GM21737 (cell line): ENCODE data around the gene ZFAND3.

ENCODE experiments used
- ATAC-seq: cut with Tn5 transposase; IDR thresholded peaks from one replicate; pipeline ENCODE4 v1.9.1; 2021; ENCODE audit warnings: mild to moderate bottlenecking, moderate library complexity; ENCODE audit not compliant: unreplicated experiment

ZFAND3 gene

DNA sequence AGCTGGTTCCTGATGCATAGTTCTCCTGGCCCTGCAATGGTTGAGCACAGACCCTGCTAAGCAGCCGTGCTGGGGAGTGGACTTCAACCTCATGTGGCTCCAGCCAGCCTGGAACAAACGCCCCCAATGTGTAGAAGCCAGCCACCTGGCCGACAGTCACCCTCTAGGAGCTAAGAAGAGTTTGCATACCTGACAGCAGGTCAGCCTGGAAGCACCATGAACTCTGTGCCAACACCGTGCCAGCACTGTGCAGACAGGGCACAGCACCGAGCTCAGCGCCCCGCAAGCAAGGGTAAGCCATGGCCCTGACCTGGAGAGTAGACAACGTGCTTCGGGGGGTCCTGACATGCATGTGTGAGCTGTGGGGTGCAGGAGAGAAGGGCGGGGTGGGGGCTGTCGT is 356.3 kb downstream of the ZFAND3 start:
- no peak for ATAC-seq

- no peak for ATAC-seq
These were observed 357.5 kb downstream of the ZFAND3 start for GRCh38 chr6:38176797-38177751.

GRCh38 chr6:38177882-38178583 is 358.5 kb downstream of the ZFAND3 start:
- ATAC-seq: no peak

DNA sequence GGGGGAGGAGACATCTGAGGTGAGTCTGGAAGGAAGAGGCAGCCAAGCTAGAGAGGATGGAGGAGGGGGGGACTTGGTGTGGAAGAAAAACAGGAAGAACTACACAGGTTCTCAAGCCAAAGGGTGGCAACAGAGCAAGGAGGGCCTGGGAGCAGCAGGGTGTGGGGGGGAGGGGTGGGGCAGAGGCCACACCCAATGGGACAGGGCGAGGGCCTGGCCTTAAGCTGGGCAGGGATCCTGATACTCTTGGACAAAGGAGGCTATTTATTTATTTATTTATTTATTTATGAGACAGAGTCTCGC is 359.0 kb downstream of the ZFAND3 start:
- no peak for ATAC-seq

DNA sequence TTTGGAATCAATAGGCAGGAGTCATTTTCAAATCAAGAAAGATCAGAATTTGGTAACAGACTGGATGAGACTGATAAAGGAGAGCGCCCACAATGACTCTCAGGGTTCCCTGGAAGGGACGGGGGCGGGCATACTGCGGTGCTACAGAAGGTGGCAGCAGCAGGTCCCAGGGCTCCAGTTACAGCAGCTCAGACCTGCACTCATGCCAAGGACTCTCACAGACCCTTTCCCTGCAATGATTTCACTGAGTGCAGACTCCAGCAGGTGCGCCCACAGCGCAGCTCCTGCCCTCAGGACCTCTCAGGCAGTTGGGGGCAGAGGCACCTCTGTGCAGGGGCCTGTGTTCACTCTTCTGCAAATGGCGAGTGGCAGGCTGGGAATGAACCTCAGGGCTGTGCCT is 359.8 kb downstream of the ZFAND3 start:
- ATAC-seq: no peak

DNA sequence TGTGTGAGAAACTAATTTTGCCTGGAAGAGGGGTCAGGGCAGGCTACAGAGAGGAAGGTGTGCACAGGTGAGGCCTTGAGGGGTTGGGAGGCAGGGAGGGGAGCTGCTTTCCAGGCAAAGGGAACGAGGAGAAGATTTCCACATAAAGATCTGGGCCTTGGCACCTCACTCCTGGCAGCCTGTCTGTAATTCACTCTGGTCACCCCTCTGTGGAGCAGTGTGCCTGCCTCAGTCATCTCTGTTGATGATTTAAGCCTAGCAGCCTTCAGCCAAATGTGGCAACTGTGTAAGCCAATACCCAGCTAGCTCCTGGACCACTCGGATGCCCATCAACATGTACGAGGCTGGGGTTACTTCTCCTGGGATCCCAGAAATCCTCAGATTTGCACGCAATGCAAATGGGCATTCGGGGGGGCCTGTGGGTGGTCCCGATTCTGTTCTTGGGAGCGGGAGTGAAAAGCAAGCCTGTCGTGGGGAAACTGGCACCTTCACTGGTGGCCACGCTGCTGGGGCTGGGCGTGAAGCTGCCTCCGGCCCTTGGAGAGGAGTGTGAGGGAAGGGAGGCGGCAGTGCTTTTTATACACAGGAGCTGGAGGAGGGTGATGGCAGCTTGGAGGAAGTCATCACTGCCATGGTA is 360.4 kb downstream of the ZFAND3 start:
- no peak for ATAC-seq

DNA sequence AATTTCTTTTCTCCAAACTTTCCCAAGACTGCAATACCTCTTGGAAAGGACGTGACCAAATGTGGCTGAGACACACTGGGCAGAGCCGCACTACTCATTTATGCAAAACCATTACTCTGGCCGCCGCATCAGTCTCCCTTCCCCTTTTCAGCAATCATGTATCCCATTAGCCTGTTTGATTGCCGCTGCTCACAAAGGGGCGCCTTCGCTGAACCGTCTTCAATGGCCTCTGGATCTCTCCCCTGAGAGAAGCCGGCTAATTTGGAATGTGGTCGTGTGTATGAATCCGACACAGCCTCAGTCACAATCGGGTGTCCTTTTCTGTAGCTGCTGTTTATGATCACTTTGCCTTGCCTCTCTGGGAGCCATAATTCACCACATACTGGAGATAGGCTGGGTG is 361.1 kb downstream of the ZFAND3 start:
- ATAC-seq: no peak

GRCh38 chr6:38182426-38182825 is 362.9 kb downstream of the ZFAND3 start:
- ATAC-seq: no peak

DNA sequence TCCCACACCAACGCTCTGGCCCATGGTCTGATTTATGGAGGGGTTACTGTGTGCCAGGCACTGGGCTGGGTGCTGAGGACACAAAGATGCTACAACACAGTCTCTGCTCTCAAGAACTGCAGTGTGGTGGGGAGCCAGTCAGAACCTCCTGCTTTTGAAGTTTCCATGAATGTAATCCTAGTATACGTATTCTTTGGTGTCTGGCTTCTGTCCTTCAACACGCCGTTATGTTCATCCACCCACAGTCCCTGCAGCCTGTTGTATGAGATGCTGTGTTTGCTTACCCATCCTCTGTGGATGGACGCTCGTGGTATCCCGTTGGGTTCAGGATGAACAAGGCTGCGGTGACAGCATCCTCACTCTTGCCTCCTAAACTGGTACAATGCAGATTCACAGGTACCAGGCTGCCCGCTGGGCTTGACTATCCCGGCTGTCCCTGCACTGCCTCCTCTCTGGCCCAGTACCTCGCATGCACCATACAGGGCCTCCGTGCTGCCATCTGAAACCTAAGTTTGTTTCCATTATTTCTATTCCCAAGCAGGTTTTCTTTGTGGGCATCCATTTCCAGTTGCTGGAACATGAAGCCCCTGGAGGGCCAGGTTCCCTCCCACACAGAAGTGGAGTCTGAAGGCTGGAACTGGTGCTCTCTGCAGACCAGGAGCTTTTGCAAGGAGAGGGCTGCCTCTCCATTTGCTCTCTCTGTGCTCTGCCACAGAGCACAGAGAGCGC is 364.5 kb downstream of the ZFAND3 start:
- ATAC-seq: no peak

GRCh38 chr6:38184585-38185080 is 365.1 kb downstream of the ZFAND3 start:
- no peak for ATAC-seq

- ATAC-seq: no peak
These were observed 365.7 kb downstream of the ZFAND3 start for GRCh38 chr6:38185244-38185643.

GRCh38 chr6:38185752-38186151 is 366.2 kb downstream of the ZFAND3 start:
- no peak for ATAC-seq

- ATAC-seq: no peak
These were observed 367.8 kb downstream of the ZFAND3 start for GRCh38 chr6:38187325-38187724.

DNA sequence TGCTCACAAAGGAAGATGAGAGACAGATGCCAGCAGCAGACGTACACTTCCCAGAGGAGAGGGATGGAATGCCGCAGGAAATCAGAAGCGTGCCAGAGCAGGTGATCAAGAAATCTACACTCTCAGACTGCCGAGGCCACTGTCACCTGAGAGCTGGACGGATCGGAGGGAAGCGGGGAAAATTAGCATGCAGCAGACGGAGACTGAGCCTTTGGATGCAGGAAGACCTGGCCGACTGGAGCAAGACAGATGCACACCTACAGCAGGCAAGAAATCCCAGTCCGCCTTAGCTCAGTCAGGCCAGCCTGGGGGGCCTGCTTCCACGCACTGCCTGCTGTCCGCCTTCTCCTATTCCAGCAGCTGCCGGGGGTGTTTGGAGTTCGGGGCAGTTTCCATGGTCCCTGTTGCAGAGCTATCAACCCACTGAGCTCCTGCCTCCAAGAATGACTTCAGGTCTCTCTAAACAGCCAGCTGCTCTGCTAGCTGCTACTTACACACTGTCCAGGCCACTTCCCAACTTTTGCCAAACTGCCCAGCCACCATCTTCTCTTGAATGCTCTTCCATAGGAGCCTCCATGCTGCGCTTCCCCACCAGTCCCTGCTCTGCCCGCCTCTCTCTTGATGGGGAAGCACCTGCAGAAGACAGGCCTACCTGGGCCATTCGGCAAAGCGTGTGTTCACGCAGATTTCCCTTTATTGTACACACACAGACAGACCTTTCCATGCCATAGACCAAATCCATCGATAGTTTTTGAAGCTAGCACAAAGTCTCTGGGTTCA is 368.5 kb downstream of the ZFAND3 start:
- ATAC-seq: no peak

GRCh38 chr6:38188677-38189335 is 369.3 kb downstream of the ZFAND3 start:
- no peak for ATAC-seq

DNA sequence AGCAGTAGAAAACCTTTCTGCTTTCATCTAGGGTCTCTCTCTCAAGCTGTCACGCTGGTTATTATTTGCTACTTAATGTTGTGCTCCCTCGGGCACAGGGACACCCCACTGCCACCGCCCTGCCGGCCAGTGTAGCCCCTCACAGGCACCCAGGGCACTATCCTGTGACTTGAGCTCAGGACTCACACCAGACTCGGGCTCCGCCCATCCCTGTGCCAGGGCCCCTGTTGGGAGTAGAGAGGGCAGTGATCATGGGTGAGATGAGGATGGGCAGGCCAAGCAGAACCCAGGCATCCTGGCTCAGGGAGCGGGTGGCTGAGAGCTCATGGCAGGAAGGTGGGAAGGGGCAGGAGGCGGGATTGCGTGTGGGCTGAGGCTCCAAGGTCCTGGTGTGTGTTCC is 371.9 kb downstream of the ZFAND3 start:
- no peak for ATAC-seq

- no peak for ATAC-seq
These were observed 372.5 kb downstream of the ZFAND3 start for GRCh38 chr6:38192011-38192410.

- no peak for ATAC-seq
These were observed 373.0 kb downstream of the ZFAND3 start for GRCh38 chr6:38192487-38192886.

GRCh38 chr6:38193051-38193450 is 373.5 kb downstream of the ZFAND3 start:
- ATAC-seq: no peak
